Adrenal gland (tissue), 5 donors: ENCODE measurements around the gene SEMA4B.
"Not testable (repeated sequence)": the region's sequence is repeated elsewhere in the genome, so short reads cannot be mapped to it uniquely, and the experiment has no call there.

Source experiments
- POLR2A ChIP-seq, 2 donors: fragments of 450-650 bp; IDR thresholded peaks; one replicate each; pipeline ENCODE4 v1.6.1; 2017; ENCODE audit warnings: antibody characterized with exemption in 2 of 2, mild to moderate bottlenecking in 2 of 2, moderate library complexity in 1 of 2
- TF ChIP-seq, protein P1 (sequence below), 6 experiments: fragments of 450-650 bp in 4 of 6; fragments of 200-600 bp in 2 of 6; sonication (generic) in 1 of 6; IDR thresholded peaks; 1 replicate in 5 of 6; 2 replicates in 1 of 6; pipeline versions ENCODE4 v1.5.1 to v1.8.0; 2016 to 2021; ENCODE audit warnings: antibody characterized with exemption in 6 of 6, mild to moderate bottlenecking in 2 of 6, moderate library complexity in 1 of 6
- donor health status: DM: no; HTN: no; CAD: no.

DNA sequence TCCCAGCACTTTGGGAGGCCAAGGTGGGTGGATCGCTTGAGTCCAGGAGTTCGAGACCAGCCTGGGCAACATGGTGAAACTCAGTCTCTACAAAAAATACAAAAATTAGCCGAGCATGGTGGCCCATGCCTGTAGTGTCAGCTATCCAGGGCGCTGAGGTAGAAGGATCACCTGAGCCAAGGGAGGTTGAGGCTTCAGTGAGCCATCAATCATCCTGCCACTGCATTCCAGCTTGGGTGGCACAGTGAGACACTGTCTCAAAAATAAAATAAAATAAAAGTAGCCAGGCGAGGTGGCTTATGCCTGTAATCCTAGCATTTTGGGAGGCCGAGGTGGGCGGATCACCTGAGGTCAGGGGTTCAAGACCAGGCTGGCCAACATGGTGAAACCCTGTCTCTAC, 13.1 kb upstream of the SEMA4B start:
- not testable (repeated sequence) for TF ChIP-seq POLR2A (IDR thresholded peaks at IDR 0.05)
- TF ChIP-seq, protein P1, sequence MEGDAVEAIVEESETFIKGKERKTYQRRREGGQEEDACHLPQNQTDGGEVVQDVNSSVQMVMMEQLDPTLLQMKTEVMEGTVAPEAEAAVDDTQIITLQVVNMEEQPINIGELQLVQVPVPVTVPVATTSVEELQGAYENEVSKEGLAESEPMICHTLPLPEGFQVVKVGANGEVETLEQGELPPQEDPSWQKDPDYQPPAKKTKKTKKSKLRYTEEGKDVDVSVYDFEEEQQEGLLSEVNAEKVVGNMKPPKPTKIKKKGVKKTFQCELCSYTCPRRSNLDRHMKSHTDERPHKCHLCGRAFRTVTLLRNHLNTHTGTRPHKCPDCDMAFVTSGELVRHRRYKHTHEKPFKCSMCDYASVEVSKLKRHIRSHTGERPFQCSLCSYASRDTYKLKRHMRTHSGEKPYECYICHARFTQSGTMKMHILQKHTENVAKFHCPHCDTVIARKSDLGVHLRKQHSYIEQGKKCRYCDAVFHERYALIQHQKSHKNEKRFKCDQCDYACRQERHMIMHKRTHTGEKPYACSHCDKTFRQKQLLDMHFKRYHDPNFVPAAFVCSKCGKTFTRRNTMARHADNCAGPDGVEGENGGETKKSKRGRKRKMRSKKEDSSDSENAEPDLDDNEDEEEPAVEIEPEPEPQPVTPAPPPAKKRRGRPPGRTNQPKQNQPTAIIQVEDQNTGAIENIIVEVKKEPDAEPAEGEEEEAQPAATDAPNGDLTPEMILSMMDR (IDR thresholded peaks at IDR 0.05): not testable (repeated sequence)
